OCI-LY3 (cell line): Measurements from ENCODE around the gene GINS1.

ENCODE experiments used
- EZH2phosphoT487 ChIP-seq: fragments of 200-600 bp; shearing (Covaris generic); IDR thresholded peaks from 2 replicates; pipeline ENCODE4 v1.6.1; 2018; ENCODE audit warnings: antibody characterized with exemption, mixed run types, low read depth
- TF ChIP-seq, protein P1 (sequence below): fragments of 200-600, 300-600 bp; sonication (generic); IDR thresholded peaks from 2 replicates; pipeline ENCODE4 v1.5.1; 2014; ENCODE audit warnings: antibody characterized with exemption, low read length, low read depth

DNA sequence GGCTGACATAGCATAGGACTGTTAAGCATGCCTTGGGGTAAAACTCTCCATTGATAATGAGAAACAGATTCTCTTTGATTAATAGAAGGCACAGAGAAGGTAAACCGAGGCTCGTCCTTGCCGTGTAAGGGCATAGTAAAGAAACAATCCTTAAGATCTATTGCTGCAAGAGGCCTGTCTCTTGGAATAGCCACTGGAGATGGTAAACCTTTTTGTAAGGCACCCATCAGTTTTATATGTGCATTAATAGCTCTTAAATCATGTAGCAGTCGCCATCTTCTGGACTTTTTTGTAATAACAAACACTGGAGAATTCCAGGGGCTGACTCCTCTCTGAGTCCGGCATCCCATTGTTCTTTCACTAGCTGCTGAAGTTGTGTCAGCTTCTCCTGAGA lies 8.4 kb upstream of the GINS1 start:
- TF ChIP-seq, protein P1, sequence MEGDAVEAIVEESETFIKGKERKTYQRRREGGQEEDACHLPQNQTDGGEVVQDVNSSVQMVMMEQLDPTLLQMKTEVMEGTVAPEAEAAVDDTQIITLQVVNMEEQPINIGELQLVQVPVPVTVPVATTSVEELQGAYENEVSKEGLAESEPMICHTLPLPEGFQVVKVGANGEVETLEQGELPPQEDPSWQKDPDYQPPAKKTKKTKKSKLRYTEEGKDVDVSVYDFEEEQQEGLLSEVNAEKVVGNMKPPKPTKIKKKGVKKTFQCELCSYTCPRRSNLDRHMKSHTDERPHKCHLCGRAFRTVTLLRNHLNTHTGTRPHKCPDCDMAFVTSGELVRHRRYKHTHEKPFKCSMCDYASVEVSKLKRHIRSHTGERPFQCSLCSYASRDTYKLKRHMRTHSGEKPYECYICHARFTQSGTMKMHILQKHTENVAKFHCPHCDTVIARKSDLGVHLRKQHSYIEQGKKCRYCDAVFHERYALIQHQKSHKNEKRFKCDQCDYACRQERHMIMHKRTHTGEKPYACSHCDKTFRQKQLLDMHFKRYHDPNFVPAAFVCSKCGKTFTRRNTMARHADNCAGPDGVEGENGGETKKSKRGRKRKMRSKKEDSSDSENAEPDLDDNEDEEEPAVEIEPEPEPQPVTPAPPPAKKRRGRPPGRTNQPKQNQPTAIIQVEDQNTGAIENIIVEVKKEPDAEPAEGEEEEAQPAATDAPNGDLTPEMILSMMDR = peak; percentile 75
- TF ChIP-seq EZH2phosphoT487 = no peak
